Stimulated activated CD4-positive, alpha-beta T cell treated with anti-CD3 and anti-CD28 coated beads, Interleukin-4, amount 100 ng/mL, for 1 hour (primary cell): ENCODE results near the gene KBTBD4.
"Not testable (repeated sequence)": the region's sequence is repeated elsewhere in the genome, so short reads cannot be mapped to it uniquely, and the experiment has no call there.

Experiments
- DNase-seq: peaks from one replicate; pipeline ENCODE4 v3.0.0-alpha.2; 2020

Gene KBTBD4

GRCh38 chr11:47558695-47559094, 20.1 kb downstream of the KBTBD4 start:
- DNase-seq: no peak

- DNase-seq: not testable (repeated sequence)
Measured at GRCh38 chr11:47557004-47557403, 21.8 kb downstream of the KBTBD4 start.

GRCh38 chr11:47553406-47553743, 25.4 kb downstream of the KBTBD4 start:
- DNase-seq: no peak

- DNase-seq: peak; percentile 92
Measured at GRCh38 chr11:47552566-47553405, 26.0 kb downstream of the KBTBD4 start, which contains the start of gene CELF1. TSS of gene CELF1 (minus strand) at chr11:47553132. CDS start at chr11:47499523, 53,609 bp downstream.

- DNase-seq: peak; percentile 25
Measured at GRCh38 chr11:47552056-47552565, 26.7 kb downstream of the KBTBD4 start.

- DNase-seq: no peak
Measured at GRCh38 chr11:47551086-47551485, 27.7 kb downstream of the KBTBD4 start.

- no peak for DNase-seq
Measured at GRCh38 chr11:47550288-47551047, 28.3 kb downstream of the KBTBD4 start.

GRCh38 chr11:47546274-47546673, 32.5 kb downstream of the KBTBD4 start:
- not testable (repeated sequence) for DNase-seq

GRCh38 chr11:47545298-47545697, 33.5 kb downstream of the KBTBD4 start:
- DNase-seq: no peak

- no peak for DNase-seq
Measured at GRCh38 chr11:47541070-47541469, 37.7 kb downstream of the KBTBD4 start.

- DNase-seq: no peak
Measured at GRCh38 chr11:47539681-47540039, 39.1 kb downstream of the KBTBD4 start.

- DNase-seq: no peak
Measured at GRCh38 chr11:47538741-47539565, 39.8 kb downstream of the KBTBD4 start.

- DNase-seq: no peak
Measured at GRCh38 chr11:47536915-47537314, 41.9 kb downstream of the KBTBD4 start.

- no peak for DNase-seq
Measured at GRCh38 chr11:47534704-47535251, 44.0 kb downstream of the KBTBD4 start.

GRCh38 chr11:47533690-47534151, 45.0 kb downstream of the KBTBD4 start:
- DNase-seq: no peak

- no peak for DNase-seq
Measured at GRCh38 chr11:47532597-47533213, 46.1 kb downstream of the KBTBD4 start.

GRCh38 chr11:47531666-47532065, 47.1 kb downstream of the KBTBD4 start:
- DNase-seq: no peak

GRCh38 chr11:47530721-47531120, 48.0 kb downstream of the KBTBD4 start:
- not testable (repeated sequence) for DNase-seq

- DNase-seq: no peak
Measured at GRCh38 chr11:47529951-47530350, 48.8 kb downstream of the KBTBD4 start.

- no peak for DNase-seq
Measured at GRCh38 chr11:47527186-47527585, 51.6 kb downstream of the KBTBD4 start.

- DNase-seq: not testable (repeated sequence)
Measured at GRCh38 chr11:47526032-47526431, 52.7 kb downstream of the KBTBD4 start.

- DNase-seq: no peak
Measured at GRCh38 chr11:47524291-47524874, 54.4 kb downstream of the KBTBD4 start.
